Activated CD8-positive, alpha-beta memory T cell treated with anti-CD3 and anti-CD28 coated beads for 48 hours (primary cell): ENCODE results near the gene AAMP.

Experiments used
- DNase-seq, 3 experiments: peaks; one replicate each; pipeline ENCODE4 v3.0.0-alpha.2; 2020; ENCODE audit warnings: low read depth in 2 of 3, low spot score in 2 of 3

Gene AAMP

GRCh38 chr2:218224186-218224585 is 45.8 kb downstream of the AAMP start:
- no peak for DNase-seq

GRCh38 chr2:218223046-218223445 is 46.9 kb downstream of the AAMP start:
- no peak for DNase-seq

GRCh38 chr2:218221000-218221399 is 48.9 kb downstream of the AAMP start:
- DNase-seq, result no peak

- DNase-seq, result no peak
Observed at GRCh38 chr2:218219934-218220333, 50.0 kb downstream of the AAMP start.

GRCh38 chr2:218218268-218219185 is 51.4 kb downstream of the AAMP start:
- no peak for DNase-seq

- DNase-seq, result peak; percentile 46 to 70 (median 50)
Observed at GRCh38 chr2:218217360-218218267, 52.3 kb downstream of the AAMP start.

GRCh38 chr2:218216674-218217359 is 53.1 kb downstream of the AAMP start, which contains the start of gene ARPC2:
ARPC2 (plus strand) TSS chr2:218217189; CDS start chr2:218217471, 282 bp downstream.
- peak; percentile 85 to 96 (median 93) for DNase-seq

- DNase-seq, result no peak
Observed at GRCh38 chr2:218216336-218216673, 53.6 kb downstream of the AAMP start.
